Measurements from ENCODE around the gene NTHL1. TPM values are rescaled to one million over a fixed set of nuclear protein-coding genes. Genes with fewer than 3 reads are reported as not detected.

NTHL1 gene
- total and polyA plus RNA-seq, 2 donors (not counting 3 experiments of a cell fraction or from before 2014, with no cell fraction given), result 39.8 to 65.8 TPM

- H4K20me1 ChIP-seq (replicated peaks; ENCODE audit: control insufficient read depth, extremely low read depth, insufficient read depth, low read length), result no peaks in the 10 kb centered on the region
- intact Hi-C loops (cut with micrococcal nuclease) (no loop called here), dilution Hi-C loops (cut with MboI; ENCODE audit: extremely low pct_ligation_motif_present, low sequenced_read_pairs) (loop anchor here (25.0 kb wide), 1 partner anchor 124 kb away; the partner anchor contains the start of gene TRAF7)
- no peak for TF ChIP-seq MYC (IDR thresholded peaks at IDR 0.05; ENCODE audit: low read depth, low read length)
- no peak for TF ChIP-seq EZH2 (IDR thresholded peaks at IDR 0.05; ENCODE audit: borderline replicate concordance, low read depth, low read length, severe bottlenecking)
- no peak for TF ChIP-seq POLR2AphosphoS5 (IDR thresholded peaks at IDR 0.05; ENCODE audit: insufficient read depth, low read depth, low read length)
- TF ChIP-seq JUN (IDR thresholded peaks at IDR 0.05; ENCODE audit: borderline replicate concordance, insufficient read depth, insufficient read length, low read depth), result no peak
- TF ChIP-seq CTCF (IDR thresholded peaks at IDR 0.05; ENCODE audit: extremely low read depth in 1 of 2, insufficient read depth in 1 of 2, low read depth in 1 of 2, low read length in 2 of 2), result no peak
- no peak for TF ChIP-seq MAX (IDR thresholded peaks at IDR 0.05; ENCODE audit: insufficient read depth, insufficient read length)
- TF ChIP-seq FOS (IDR thresholded peaks at IDR 0.05; ENCODE audit: borderline replicate concordance, insufficient read depth, low read length), result no peak
- TF ChIP-seq GATA2 (IDR thresholded peaks at IDR 0.05; ENCODE audit: insufficient read depth, insufficient read length, low read depth, low read length), result no peak
- no peak overlapping the region for H3K27ac ChIP-seq (ENCODE audit: insufficient read depth, low read depth, low read length)
- POLR2A ChIA-PET, result no interaction called here
- H3K36me3 ChIP-seq (ENCODE audit: control insufficient read depth in 2 of 2, extremely low read depth in 1 of 2, insufficient read depth in 2 of 2, low read length in 2 of 2), result peaks cover 0 to 10% of the 10 kb centered on the region in 2 experiments
- no peak overlapping the region for H2AFZ ChIP-seq (ENCODE audit: low read depth, low read length)
- CTCF ChIA-PET, result interaction anchor here (0.7 kb wide), 1 partner anchor 15 kb away, joined by 3 read pairs; no protein-coding TSS in a partner anchor
- H3K27me3 ChIP-seq (ENCODE audit: control insufficient read depth in 2 of 2, insufficient read depth in 2 of 2, low read length in 2 of 2), result no peaks in the 10 kb centered on the region
- DNase-seq (ENCODE audit: low read depth, low spot score), result no peak
- TSS peak; percentile 57 for BruUV-seq (replicated peaks)
- no peak overlapping the region for H3K4me3 ChIP-seq (replicated peaks in 1 of 3; ENCODE audit: insufficient read depth in 1 of 3, low read depth in 1 of 3, low read length in 3 of 3)
- no peak overlapping the region for H3K4me2 ChIP-seq (ENCODE audit: insufficient read depth, low read length)
- H3K9me3 ChIP-seq (replicated peaks; ENCODE audit: control insufficient read depth, insufficient read depth, low read length), result no peaks in the 10 kb centered on the region
- FAIRE-seq, result peak; percentile 54
- H3K9me1 ChIP-seq (replicated peaks; ENCODE audit: control insufficient read depth, extremely low read depth, insufficient read depth, low read length), result no peaks in the 10 kb centered on the region
- H3K4me1 ChIP-seq (ENCODE audit: control insufficient read depth, extremely low read depth, insufficient read depth, low read length), result peaks cover 33% of the 10 kb centered on the region
- peaks cover 10% of the 10 kb centered on the region for H3K79me2 ChIP-seq (ENCODE audit: control insufficient read depth, insufficient read depth, low read length)
- no peak overlapping the region for H3K9ac ChIP-seq (replicated peaks; ENCODE audit: extremely low read depth, insufficient read depth, low read length)
Observed at GRCh38 chr16:2037647-2038381, 9.8 kb downstream of the NTHL1 start.

Data from endothelial cell of umbilical vein (primary cell).